ENCODE measurements around the gene QSER1. TPM values are rescaled to one million over a fixed set of nuclear protein-coding genes. Genes with fewer than 3 reads are reported as not detected.
"Not testable (repeated sequence)": the region's sequence is repeated elsewhere in the genome, so short reads cannot be mapped to it uniquely, and the experiment has no call there.

The QSER1 gene
- total and polyA plus RNA-seq, 5 donors = 3.2 to 21.5 (median 18.4) TPM

DNA sequence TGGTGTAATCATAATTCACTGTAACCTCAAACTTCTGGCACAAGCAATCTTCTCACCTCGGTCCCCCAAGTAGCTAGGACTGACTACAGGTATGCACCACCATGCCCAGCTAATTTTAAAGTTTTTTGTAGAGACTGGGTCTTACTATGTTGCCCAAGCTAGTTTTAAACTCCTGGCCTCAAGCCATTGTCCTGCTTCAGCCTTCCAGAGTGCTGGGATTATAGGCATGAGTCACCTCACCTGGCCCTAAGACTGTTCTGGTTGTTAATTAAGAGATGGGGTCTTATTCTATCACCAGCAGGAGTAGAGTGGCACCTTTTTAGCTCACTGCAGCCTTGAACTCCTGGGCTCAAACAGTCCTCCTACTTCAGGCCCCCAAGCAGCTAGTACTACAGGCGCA is 71.1 kb downstream of the QSER1 start:
- Histone ChIP-seq H3K27ac (ENCODE audit: low read length) (no peak overlapping the region), H3K4me3 (ENCODE audit: low read length) (no peak overlapping the region), H3K27me3 (ENCODE audit: control insufficient read depth, insufficient read depth) (no peaks in the 10 kb centered on the region), H3K4me1 (ENCODE audit: control insufficient read depth, insufficient read depth, low read length) (no peaks in the 10 kb centered on the region), H3K9me3 (ENCODE audit: control insufficient read depth, low read length) (no peaks in the 10 kb centered on the region)
- DNase-seq (no peak), ATAC-seq (no peak)
- 97% methylated on average over 2 of the region's 2 CpGs for WGBS
- intact Hi-C loops (cut with DNase I) = loop anchor here in 2 of 4 donors (5.0 kb wide), 1 partner anchor 104 kb away; no protein-coding TSS in a partner anchor

DNA sequence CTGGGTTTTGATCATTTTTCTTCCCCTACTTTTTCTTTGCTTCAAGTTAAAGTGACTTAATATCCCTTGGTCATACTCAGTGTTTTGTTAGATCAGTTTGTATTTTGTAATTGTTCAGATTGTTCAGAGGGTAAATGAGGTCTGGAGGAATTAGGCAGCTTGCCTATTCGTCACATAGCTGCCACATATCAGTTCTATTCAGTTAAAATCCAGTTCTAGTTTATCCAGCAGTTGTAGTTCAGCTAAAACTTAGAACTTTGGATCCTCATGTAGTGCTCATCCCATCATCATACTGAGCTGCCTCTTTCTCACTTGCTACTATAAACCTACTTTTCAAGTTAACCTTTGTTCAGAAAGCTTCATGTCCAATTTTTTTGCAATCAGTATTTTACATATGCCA is 75.9 kb downstream of the QSER1 start:
- H3K9me3 ChIP-seq (ENCODE audit: control insufficient read depth, low read length) = no peaks in the 10 kb centered on the region
- DNase-seq = no peak
- H3K27me3 ChIP-seq (ENCODE audit: control insufficient read depth, insufficient read depth) = no peaks in the 10 kb centered on the region
- H3K27ac ChIP-seq (ENCODE audit: low read length) = no peak overlapping the region
- no peak for ATAC-seq
- no peaks in the 10 kb centered on the region for H3K4me1 ChIP-seq (ENCODE audit: control insufficient read depth, insufficient read depth, low read length)
- intact Hi-C loops (cut with DNase I) = no loop called here
- 58% methylated on average over 1 of the region's 1 CpG for WGBS
- H3K4me3 ChIP-seq (ENCODE audit: low read length) = no peak overlapping the region

DNA sequence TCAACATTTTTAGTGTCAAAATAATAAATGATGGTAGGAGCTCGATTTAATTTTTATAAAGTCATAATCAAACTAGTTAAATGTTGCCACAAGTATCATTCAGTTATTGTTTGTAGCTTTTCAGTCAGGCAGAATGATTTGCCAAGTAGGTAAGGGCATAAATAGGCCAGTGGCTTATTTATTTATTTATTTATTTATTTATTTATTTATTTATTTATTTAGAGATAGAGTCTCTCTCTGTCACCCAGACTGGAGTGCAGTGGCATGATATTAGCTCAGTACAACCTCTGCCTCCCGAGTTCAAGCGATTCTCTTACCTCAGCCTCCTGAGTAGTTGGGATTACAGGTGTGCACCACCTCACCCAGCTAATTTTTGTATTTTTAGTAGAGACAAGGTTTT is 79.6 kb downstream of the QSER1 start:
- ATAC-seq; H3K27ac ChIP-seq (ENCODE audit: low read length); H3K4me1 ChIP-seq (ENCODE audit: control insufficient read depth, insufficient read depth, low read length); H3K9me3 ChIP-seq (ENCODE audit: control insufficient read depth, low read length); H3K4me3 ChIP-seq (ENCODE audit: low read length); DNase-seq; intact Hi-C loops (cut with DNase I); H3K27me3 ChIP-seq (ENCODE audit: control insufficient read depth, insufficient read depth): not testable (repeated sequence)
- WGBS = 98% methylated on average over 3 of the region's 3 CpGs

DNA sequence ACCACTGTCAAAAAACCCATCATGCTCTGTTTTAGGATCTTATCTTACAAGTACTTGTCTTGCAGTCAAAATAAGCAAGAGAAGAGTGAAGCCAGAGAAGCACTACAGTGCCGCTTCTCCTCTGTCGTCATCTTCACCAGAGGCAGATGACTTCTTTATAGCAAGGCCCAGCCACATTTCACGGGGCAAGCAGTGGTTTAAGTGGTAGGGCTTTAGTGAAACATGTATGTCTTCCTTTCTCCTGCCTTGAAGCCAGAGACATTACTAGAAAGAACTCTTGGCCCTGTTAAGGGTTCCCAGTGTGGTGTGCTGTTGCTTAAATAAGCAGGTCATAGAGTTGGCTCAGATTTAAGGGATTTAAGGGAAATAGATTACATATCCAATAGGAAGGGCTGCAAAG is 80.2 kb downstream of the QSER1 start:
- no peak for DNase-seq
- no peaks in the 10 kb centered on the region for H3K9me3 ChIP-seq (ENCODE audit: control insufficient read depth, low read length)
- H3K4me3 ChIP-seq (ENCODE audit: low read length) = no peak overlapping the region
- no peak for ATAC-seq
- intact Hi-C loops (cut with DNase I) = no loop called here
- H3K4me1 ChIP-seq (ENCODE audit: control insufficient read depth, insufficient read depth, low read length) = no peaks in the 10 kb centered on the region
- H3K27ac ChIP-seq (ENCODE audit: low read length) = no peak overlapping the region
- H3K27me3 ChIP-seq (ENCODE audit: control insufficient read depth, insufficient read depth) = no peaks in the 10 kb centered on the region
- WGBS = 72% methylated on average over 3 of the region's 3 CpGs

DNA sequence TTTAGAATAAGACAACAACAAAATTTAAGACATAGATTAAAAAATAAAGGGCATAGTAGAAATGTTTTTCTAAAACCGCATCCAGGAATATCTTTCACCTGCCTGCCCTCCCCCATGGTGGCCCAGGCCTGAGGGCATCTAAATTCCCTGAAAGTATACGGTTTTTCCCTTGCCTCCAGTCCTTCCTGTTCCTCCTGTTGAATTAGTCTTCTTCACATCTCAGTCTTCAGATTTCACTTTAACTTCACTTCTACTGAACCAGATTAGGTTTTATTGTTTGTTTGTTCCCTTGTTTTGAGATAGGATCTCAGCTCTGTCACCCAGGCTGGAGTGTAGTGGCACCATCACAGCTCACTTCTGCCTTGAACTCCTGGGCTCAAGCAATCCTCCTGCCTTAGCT is 90.0 kb downstream of the QSER1 start:
- intact Hi-C loops (cut with DNase I) = no loop called here
- 89% methylated on average over 2 of the region's 2 CpGs for WGBS

DNA sequence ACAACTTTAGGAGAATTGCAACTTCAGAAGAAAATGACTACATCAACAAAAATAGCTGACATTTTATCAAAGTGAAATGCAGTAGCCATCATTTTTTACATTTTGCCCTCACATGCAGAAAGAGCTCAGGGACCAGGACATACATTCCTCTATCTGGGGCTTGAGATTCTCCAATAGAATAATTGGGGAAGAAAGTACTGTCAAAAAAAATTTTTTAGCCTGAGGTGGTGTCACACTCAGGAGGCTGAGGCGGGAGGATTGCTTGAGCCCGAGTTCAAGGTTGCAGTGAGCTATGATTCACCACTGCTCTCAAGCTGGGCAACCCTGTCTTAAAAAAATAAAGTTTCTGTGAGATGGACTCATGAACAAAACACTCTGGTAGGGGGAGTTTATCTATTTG is 90.9 kb downstream of the QSER1 start:
- ATAC-seq = no peak
- Histone ChIP-seq H3K4me1 (ENCODE audit: control insufficient read depth, insufficient read depth, low read length) (no peaks in the 10 kb centered on the region), H3K9me3 (ENCODE audit: control insufficient read depth, low read length) (no peaks in the 10 kb centered on the region), H3K27me3 (ENCODE audit: control insufficient read depth, insufficient read depth) (no peaks in the 10 kb centered on the region), H3K4me3 (ENCODE audit: low read length) (no peak overlapping the region), H3K27ac (ENCODE audit: low read length) (no peak overlapping the region)
- intact Hi-C loops (cut with DNase I) = no loop called here
- WGBS = 95% methylated on average over 2 of the region's 2 CpGs
- no peak for DNase-seq

More for the DNA sequence above, 90.0 kb downstream of the QSER1 start:
- H3K9me3 ChIP-seq (ENCODE audit: control insufficient read depth, low read length) = no peaks in the 10 kb centered on the region
- H3K27me3 ChIP-seq (ENCODE audit: control insufficient read depth, insufficient read depth) = no peaks in the 10 kb centered on the region
- ATAC-seq (no peak), DNase-seq (no peak)
- no peaks in the 10 kb centered on the region for H3K4me1 ChIP-seq (ENCODE audit: control insufficient read depth, insufficient read depth, low read length)
- H3K4me3 ChIP-seq (ENCODE audit: low read length) = no peak overlapping the region
- H3K27ac ChIP-seq (ENCODE audit: low read length) = no peak overlapping the region

DNA sequence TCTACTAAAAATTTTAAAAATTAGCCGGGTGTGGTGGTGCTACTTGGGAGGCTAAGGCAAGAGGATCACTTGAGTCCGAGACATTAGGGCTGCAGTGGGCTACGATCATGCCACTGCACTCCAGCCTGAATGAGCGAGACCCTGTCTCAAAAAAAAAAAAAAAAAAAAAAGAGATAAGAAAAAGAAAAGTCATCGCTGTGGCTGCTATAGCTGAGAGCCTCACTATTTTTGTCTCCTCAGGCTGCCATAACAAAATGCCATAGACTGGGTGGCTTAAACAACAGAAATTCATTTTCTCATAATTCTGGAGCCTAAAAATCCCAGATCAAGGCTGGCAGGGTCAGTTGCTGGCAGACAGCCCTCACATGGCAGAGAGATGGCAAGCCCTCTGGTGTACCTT is 93.0 kb downstream of the QSER1 start:
- Histone ChIP-seq H3K27me3 (ENCODE audit: control insufficient read depth, insufficient read depth) (no peaks in the 10 kb centered on the region), H3K27ac (ENCODE audit: low read length) (no peak overlapping the region), H3K4me1 (ENCODE audit: control insufficient read depth, insufficient read depth, low read length) (no peaks in the 10 kb centered on the region), H3K4me3 (ENCODE audit: low read length) (no peak overlapping the region), H3K9me3 (ENCODE audit: control insufficient read depth, low read length) (no peaks in the 10 kb centered on the region)
- WGBS = 95% methylated on average over 5 of the region's 5 CpGs
- ATAC-seq (no peak), DNase-seq (no peak)
- intact Hi-C loops (cut with DNase I) = no loop called here

DNA sequence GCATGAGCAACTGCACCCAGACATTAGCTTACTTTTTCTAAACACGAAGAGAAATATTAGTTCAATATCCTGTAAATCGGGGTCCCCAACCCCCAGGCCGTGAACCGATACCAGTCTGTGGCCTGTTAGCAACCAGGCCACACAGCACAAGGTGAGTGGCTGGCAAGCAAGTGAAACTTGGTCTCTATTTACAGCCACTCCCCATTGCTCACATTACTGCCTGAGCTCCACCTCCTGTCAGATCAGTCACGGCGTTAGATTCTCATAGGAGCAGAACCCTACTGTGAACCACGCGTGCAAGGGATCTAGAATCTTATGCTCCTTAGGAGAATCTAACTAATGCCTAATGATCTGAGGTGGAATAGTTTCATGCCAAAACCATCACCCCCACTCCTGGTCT is 95.2 kb downstream of the QSER1 start:
- Histone ChIP-seq H3K9me3 (ENCODE audit: control insufficient read depth, low read length) (peaks cover 3% of the 10 kb centered on the region), H3K4me3 (ENCODE audit: low read length) (no peak overlapping the region), H3K4me1 (ENCODE audit: control insufficient read depth, insufficient read depth, low read length) (no peaks in the 10 kb centered on the region), H3K27me3 (ENCODE audit: control insufficient read depth, insufficient read depth) (no peaks in the 10 kb centered on the region), H3K27ac (ENCODE audit: low read length) (no peak overlapping the region)
- 74% methylated on average over 8 of the region's 8 CpGs for WGBS
- no peak for DNase-seq
- intact Hi-C loops (cut with DNase I) = no loop called here
- no peak for ATAC-seq

DNA sequence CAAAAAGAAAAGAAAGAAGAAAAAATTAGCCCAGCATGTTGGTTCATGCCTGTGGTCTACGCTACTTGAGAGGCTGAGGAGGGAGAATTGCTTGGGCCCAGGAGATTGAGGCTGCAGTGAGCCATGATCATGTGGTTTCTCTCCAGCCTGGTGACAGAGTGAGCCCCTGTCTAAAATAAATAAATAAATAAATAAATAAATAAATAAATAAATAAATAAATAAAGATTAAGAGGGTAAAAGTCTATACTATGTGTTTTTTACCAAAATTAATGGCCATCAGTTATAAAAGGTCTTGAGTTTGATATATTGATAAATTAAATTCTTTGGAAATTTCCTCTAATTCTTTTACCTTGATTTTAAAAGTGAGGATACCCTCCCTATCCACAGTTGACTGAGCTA is 97.9 kb downstream of the QSER1 start:
- ATAC-seq = no peak
- H3K27ac ChIP-seq (ENCODE audit: low read length) = no peak overlapping the region
- intact Hi-C loops (cut with DNase I) = no loop called here
- H3K9me3 ChIP-seq (ENCODE audit: control insufficient read depth, low read length) = peaks cover 3% of the 10 kb centered on the region
- no peaks in the 10 kb centered on the region for H3K4me1 ChIP-seq (ENCODE audit: control insufficient read depth, insufficient read depth, low read length)
- no peak overlapping the region for H3K4me3 ChIP-seq (ENCODE audit: low read length)
- WGBS = 0% methylated on average over 1 of the region's 1 CpG
- DNase-seq = no peak
- no peaks in the 10 kb centered on the region for H3K27me3 ChIP-seq (ENCODE audit: control insufficient read depth, insufficient read depth)

DNA sequence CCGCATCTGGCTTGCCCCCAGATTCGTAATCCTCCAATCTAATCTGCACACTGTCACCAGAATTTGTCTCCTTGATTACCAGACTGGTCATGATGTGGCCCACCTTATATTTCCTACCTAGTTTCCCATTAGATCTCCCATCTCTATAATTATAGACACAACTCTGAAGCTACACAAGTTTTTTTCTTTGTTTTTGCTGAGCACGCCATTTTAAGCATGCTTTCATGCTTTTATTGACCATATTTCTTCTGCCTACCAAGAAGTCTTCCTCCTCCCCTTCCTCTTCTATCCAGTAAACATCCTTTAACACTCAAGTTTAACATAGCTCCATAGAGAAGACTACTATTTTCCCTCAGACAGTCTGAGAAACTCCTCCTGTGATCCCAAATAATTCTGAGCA is 98.8 kb downstream of the QSER1 start:
- no peak for ATAC-seq
- intact Hi-C loops (cut with DNase I) = no loop called here
- no peak for DNase-seq
- Histone ChIP-seq H3K27ac (ENCODE audit: low read length) (no peak overlapping the region), H3K9me3 (ENCODE audit: control insufficient read depth, low read length) (peaks cover 3% of the 10 kb centered on the region), H3K4me3 (ENCODE audit: low read length) (no peak overlapping the region), H3K4me1 (ENCODE audit: control insufficient read depth, insufficient read depth, low read length) (no peaks in the 10 kb centered on the region), H3K27me3 (ENCODE audit: control insufficient read depth, insufficient read depth) (no peaks in the 10 kb centered on the region)
- WGBS = 85% methylated on average over 3 of the region's 3 CpGs

DNA sequence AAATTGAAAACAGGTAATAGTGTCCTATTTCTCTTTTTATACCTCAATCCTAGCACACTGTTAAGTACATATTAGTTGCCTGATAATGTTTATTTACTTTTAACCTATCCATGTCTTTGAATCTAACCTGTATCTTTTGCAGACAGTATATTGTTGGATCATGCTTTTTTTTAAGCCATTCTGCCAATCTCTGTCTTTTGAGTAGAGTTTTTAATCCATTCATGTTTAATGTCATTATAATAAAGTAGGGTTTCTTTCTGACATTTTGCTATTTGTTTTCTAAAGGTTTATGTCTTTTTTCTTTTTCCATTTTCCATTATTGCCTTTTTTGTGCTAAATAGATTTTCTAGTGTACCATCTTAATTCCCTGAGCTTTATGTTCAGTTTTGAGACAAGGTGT is 99.3 kb downstream of the QSER1 start:
- ATAC-seq (no peak), DNase-seq (no peak)
- Histone ChIP-seq H3K9me3 (ENCODE audit: control insufficient read depth, low read length) (peaks cover 3% of the 10 kb centered on the region), H3K27ac (ENCODE audit: low read length) (no peak overlapping the region), H3K27me3 (ENCODE audit: control insufficient read depth, insufficient read depth) (no peaks in the 10 kb centered on the region), H3K4me1 (ENCODE audit: control insufficient read depth, insufficient read depth, low read length) (no peaks in the 10 kb centered on the region), H3K4me3 (ENCODE audit: low read length) (no peak overlapping the region)
- intact Hi-C loops (cut with DNase I) = no loop called here

DNA sequence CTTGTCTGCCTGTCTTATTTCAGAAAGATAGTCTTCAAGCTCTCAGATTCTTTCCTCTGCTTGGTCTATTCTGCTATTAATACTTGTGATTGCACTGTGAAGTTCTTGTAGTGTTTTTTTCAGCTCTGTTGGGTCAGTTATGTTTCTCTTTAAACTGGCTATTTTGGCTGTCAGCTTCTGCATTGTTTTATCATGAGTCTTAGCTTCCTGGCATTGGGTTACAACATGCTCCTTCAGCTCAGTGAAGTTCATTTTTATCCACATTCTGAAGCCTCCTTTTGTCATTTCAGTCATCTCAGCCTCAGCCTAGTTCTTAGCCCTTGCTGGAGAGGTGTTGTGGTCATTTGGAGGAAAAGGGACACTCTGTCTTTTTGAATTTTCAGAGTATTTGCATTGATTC is 107.6 kb downstream of the QSER1 start:
- intact Hi-C loops (cut with DNase I) = no loop called here
- DNase-seq (no peak), ATAC-seq (no peak)
- Histone ChIP-seq H3K27ac (ENCODE audit: low read length) (no peak overlapping the region), H3K4me3 (ENCODE audit: low read length) (no peak overlapping the region), H3K9me3 (ENCODE audit: control insufficient read depth, low read length) (no peaks in the 10 kb centered on the region), H3K4me1 (ENCODE audit: control insufficient read depth, insufficient read depth, low read length) (no peaks in the 10 kb centered on the region), H3K27me3 (ENCODE audit: control insufficient read depth, insufficient read depth) (no peaks in the 10 kb centered on the region)
